GM21423 (cell line): ENCODE results near the gene MYOF.
"Not testable (repeated sequence)": the region's sequence is repeated elsewhere in the genome, so short reads cannot be mapped to it uniquely, and the experiment has no call there.

ENCODE experiments used
- ATAC-seq: cut with Tn5 transposase; IDR thresholded peaks from one replicate; pipeline ENCODE4 v1.9.1; 2021; ENCODE audit warnings: mild to moderate bottlenecking, moderate library complexity; ENCODE audit not compliant: unreplicated experiment

The MYOF gene

DNA sequence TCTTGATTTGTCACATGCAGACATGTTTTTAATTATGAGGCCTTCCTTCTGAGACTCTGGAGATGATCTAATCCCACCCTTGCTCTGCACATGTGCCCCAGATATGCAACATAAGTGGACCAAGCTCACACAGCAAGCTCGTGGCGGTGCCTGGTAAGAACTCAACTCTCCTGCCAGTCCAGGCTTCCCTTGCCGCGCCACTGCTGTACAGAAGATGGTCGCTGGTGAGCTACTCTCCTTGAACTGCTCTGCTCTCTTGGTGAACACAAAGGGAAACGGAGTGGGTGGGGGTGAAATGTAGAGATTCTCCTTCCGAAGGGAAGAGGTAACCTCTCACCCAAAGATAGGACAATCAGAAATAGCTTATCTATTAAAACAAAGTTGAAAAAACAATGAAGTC is 25.7 kb downstream of the MYOF start:
- ATAC-seq: no peak

- ATAC-seq: no peak
Observed at GRCh38 chr10:93454736-93455135, 27.4 kb downstream of the MYOF start.

DNA sequence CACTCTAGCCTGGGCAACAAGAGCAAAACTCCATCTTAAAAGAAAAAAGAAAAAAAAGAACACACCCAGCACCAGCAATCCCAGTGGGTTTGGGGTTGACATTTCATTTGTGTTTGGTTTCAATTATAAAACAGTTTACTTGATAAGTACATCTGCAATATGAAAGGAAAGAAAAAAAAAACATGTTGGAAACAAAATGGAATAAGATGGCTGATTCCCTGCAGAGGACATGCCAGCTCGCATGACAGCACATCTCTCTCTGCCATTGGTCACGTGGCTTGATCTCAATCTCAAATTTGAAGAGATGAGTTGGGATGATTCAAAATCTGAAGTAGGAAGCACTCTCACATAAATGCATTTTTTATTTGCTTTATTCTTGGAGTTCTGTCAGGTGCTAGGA is 28.0 kb downstream of the MYOF start:
- ATAC-seq: no peak

- ATAC-seq: no peak
Observed at GRCh38 chr10:93452143-93452542, 30.0 kb downstream of the MYOF start.

DNA sequence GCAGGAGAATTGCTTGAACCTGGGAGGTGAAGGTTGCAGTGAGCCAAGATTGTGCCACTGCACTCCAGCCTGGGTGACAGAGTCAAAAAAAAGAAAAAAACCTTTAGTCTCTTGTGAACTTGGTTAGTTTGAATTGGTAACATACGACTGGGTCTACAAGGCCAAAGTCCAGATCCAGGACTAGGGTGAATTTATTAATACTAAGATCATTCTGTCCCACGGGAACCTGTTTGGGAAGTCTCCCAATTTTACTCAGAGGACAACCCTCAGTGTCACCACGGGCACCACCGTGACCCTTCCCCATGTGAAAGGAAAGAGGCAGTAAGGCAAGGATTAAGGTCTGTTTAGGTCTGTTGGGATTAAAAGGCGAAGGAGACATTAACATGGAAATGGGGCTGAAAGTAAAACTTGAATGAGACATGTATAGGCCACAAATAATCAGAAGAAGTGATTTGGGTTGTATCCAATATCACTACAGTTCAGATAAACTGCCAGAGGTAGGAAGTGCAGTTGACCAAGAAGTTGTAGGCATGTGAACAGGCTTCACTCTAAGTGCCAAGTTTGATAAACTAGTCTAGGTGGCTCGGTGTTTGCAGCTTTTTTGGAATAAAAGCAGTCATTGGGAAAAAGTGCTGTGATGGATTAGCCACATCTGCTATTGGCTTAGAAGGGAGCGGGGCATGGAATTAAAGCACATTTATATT is 30.7 kb downstream of the MYOF start:
- no peak for ATAC-seq

DNA sequence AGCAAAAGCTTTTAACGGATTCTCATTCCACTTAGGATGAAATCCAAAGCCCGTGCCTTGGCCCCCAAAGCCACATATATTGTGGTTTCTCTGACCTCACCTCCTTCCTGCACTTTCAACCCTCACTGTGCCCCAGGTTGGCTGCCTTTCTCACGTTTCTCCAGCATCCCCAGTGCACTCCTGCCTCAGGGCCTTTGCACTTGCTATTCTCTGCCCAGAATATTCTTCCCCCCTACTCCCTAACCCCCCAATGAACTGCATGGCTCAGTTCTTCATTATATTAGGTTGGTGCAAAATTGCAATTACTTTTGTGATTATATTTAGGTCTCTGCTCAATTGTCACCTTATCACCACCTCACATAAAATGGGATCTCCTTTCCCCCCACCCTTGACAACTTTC is 34.2 kb downstream of the MYOF start:
- no peak for ATAC-seq

DNA sequence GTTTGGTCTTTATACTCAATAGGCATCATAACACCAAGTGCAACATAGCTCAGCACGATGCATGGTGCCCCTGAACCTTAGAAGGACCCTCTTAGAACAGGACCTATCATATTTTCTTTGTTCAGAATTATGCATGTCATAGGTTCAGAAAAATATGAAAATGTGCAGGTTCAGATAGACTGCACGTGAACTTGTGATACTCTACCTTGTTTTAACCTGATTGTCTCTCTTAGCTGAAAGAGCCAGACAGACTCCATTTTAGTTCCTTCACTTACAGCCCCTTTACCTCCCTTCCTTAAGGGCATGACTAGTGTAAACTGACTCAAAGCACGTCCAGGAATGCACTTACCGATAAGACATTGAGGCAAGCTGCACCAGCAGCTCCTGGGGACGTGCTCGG is 35.1 kb downstream of the MYOF start:
- no peak for ATAC-seq

DNA sequence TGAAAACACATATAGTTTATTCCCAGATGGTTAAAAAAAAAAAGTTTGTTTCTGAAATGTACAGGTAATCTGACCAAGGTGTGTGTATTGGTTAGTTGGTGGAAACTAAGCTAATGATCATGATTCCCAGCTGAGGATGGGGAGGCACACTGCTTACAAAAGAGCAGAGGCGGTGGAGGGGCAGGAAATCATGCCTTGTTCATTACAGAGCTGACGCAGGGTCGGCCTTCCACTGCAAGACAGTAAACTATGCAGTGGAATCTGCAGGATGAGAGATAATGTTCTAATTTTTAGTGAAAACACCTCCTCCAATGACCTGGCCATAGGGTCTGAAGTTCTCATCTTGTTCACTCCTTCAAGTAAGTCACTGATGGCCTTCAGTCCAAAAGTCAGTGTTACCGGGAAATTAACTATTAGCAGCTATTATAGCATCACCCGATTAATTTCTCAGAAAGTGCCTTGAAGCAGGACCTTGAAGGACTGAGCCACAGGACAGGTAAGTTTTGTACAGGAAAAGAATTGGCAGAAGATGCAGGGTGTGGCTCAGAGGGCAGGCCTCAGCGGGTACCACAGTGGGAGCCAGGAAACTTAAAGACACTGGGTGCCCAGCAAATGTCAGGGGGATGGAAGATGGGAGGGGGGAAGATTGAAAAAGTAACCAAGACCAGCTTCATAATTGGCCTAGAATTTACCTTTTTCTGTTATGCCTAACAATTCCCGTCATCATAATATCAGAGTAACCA is 36.0 kb downstream of the MYOF start:
- ATAC-seq: no peak

DNA sequence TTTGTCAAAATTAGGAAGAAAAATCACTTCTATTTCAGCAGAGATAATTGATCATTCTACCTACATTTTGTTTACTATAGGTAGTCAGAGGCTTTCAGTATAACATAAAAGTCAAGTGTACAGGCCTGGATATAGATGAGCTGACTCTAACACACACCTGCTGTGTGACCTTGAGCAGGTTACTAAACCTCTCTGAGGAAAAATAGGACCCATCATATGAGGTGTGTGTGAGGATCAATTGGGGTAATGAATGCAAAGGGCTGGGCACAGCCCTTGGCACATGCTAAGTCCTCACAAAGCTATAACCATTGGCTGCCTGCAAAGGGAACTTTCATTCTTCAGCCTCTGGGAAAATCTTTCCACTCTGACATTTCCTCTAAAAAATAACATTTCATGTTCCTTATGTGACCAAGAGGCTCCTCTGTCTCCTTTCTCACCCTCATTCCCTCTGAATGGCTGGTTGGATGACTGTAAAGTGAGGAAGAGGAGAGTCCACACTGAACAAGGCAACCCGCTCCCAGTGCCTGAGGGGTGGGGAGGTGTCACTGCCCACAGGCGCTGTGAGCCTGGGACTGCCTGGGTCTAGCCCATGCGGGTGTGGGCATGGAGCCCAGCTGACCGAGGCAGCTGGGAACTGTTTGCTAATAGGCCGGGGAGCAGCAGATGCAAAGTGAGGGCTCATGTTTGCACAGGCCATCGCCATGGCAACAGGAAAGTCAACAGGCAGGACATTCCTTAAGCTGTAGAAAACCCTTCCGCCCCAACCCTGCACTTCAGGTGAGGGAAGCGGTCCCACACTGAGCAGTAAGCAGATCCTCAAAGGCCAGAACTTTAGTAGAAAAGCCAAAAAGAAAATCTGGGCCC is 36.8 kb downstream of the MYOF start:
- ATAC-seq: no peak

DNA sequence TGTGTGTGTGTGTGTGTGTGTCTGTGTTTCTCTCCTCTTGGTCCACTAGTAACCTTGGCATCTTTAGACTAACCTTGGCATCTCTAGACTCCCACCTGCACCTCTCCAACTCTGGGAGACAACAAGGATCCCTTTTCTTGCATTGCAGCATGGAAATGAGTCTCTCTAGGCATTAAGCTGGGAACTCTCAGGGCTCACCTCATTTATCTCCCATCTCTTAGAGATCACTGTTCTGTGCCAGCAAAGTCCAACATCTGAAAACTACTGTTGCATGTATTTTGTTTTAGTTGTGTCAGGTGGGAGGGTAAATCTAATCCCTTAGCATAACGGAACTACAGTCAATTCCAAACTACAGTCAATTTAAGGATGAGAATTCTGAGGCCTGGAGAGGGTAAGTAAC is 38.7 kb downstream of the MYOF start:
- ATAC-seq: no peak

DNA sequence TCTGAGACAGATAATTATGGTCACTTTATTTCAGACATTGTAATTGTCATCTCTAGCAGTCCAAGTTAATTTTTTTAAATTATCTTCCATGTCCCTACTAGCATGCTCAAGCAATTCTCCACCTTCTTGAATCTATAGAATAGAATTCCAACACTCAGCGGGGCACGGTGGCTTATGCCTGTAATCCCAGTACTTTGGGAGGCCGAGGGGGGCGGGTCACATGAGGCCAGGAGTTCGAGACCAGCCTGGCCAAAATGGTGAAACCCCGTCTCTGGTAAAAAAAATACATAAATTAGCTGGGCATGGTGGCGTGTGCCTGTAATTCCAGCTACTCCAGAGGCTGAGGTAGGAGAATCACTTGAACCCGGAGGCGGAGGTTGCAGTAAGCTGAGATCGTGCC is 39.4 kb downstream of the MYOF start:
- ATAC-seq: not testable (repeated sequence)

GRCh38 chr10:93440591-93441091 is 41.5 kb downstream of the MYOF start:
- ATAC-seq: no peak

DNA sequence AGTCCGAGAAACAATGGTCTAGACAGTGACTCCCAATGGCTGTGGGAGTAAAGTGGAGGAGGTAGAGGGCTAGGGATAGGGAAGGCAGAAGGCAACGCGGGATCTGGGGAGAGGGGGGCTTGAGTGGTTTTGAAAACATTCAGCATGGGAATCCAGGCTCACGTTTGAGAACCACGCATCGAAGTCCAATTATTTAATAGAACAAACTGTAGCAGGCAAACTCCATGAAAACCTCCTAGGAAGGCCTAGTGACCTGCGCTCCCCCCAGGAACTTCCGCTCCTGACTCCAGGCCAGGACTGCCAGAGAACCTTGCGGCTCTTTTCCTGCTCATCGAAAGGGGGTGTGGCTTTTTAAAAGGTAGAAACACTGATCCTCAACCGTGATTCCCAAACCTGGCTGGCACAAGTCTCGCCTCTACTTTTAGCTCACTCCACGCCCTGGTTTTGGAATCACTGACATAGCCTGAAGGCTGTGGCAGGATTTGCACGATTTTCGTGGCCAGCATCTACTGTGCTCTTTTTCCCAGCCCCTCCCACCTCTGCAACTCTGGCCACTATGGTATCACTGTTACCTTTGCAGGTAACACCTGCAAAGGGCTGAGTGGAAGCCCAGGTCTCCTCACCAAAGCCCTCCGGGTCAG is 43.4 kb downstream of the MYOF start:
- no peak for ATAC-seq

DNA sequence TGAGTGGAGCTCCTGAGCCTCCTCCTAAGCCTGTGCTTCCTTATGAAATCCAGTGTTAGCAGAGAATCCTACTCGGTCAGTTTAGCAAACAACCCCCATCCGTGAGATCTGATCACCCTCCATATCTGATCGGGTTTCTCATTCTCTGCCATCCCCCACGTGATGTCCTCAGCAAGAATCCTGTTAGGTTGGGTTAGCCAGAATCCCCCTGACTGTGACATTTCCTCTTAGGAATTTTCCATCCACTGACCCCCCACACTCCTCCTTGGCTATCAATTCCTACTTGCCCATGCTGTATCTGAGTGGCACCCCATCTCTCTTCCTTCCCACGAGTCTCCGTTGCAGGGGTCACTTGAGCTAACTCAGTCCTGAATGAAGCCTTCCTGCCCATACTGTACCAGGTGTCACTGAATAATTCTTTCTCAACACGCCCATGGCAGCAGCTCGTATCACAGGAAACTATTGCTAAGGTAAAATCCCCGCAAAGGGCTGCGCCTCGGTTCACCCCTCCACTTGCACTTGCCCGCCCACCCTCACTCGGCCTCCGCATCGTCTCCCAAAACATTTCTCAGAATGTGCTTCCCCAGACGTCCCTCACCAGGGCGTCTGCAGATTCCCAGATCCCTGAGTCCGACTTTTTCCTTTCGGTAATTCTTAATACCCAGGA is 44.1 kb downstream of the MYOF start:
- ATAC-seq: no peak

GRCh38 chr10:93437086-93437945 is 44.8 kb downstream of the MYOF start:
- ATAC-seq: no peak

GRCh38 chr10:93436591-93437085 is 45.5 kb downstream of the MYOF start:
- no peak for ATAC-seq

DNA sequence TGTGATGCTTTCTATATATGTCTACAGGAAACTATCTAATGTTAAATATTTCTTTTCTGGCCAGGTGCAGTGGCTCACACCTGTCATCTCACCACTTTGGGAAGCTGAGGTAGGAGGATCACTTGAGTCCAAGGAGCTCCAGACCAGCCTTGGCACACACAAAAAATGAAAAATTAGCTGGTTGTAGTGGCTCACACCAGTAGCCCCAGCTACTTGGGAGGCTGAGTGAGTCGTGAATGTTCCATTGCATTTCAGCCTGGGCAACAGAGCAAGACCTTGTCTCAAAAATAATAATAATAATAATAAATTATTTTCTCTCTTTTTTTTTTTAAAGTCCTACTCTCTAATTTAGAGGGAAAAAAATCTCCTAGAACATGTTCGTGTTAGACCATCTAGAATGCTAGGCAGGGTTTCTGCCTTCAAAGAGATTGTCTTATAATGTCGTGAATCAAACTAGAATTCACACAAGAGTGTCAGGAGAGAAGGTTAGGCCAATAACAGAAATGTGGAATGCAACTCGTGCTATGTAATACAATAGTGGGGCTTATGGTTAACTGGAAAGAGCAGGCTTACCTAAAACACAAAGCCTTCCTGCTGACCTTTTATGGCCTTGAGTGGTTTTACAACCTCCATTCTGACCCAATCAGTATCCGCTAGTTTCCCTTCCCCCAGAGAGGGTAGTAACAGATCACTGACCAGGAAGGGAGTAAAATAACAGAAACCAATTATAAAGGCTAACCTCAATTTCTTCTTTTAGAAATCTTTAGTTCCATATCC is 46.3 kb downstream of the MYOF start:
- no peak for ATAC-seq

GRCh38 chr10:93434991-93435491 is 47.1 kb downstream of the MYOF start:
- ATAC-seq: no peak
